HL-60 (cell line): ENCODE measurements around the gene CCNT2.

Experiments used
- DNase-seq, 2 experiments: peaks; one replicate each; pipeline ENCODE4 v3.0.0-alpha.2; 2010 to 2020; ENCODE audit warnings: low read depth in 1 of 2, low spot score in 1 of 2
- H3K27ac ChIP-seq: fragments of 250-450 bp; sonication (Bioruptor Pico); replicated peaks from 2 replicates; pipeline ENCODE4 v1.5.1; 2020; ENCODE audit warnings: mild to moderate bottlenecking, moderate library complexity
- H3K27me3 ChIP-seq: fragments of 250-450 bp; sonication (Bioruptor Pico); 2 replicates; pipeline ENCODE4 v1.5.1; 2021; ENCODE audit warnings: mild to moderate bottlenecking, moderate library complexity; ENCODE audit not compliant: insufficient read depth, poor library complexity, severe bottlenecking
- H3K4me3 ChIP-seq: replicated peaks from 2 replicates; pipeline ENCODE4 v1.5.1; 2011; ENCODE audit warnings: mild to moderate bottlenecking, control low read depth, low read length; ENCODE audit not compliant: insufficient read depth
- CTCF ChIP-seq: IDR thresholded peaks from one replicate; pipeline ENCODE4 v1.5.1; 2011; ENCODE audit warnings: low read length, control low read depth, inconsistent platforms; ENCODE audit not compliant: insufficient read depth
- GABPA ChIP-seq: IDR thresholded peaks from 2 replicates; pipeline ENCODE4 v1.6.1; 2012; ENCODE audit warnings: low read depth
- POLR2AphosphoS5 ChIP-seq: IDR thresholded peaks from 2 replicates; pipeline ENCODE4 v1.6.1; 2012; ENCODE audit warnings: low read depth
- REST ChIP-seq: IDR thresholded peaks from 2 replicates; pipeline ENCODE4 v1.6.1; 2012; ENCODE audit warnings: low read depth; ENCODE audit not compliant: insufficient replicate concordance
- SPI1 ChIP-seq: IDR thresholded peaks from 2 replicates; pipeline ENCODE4 v1.6.1; 2012; ENCODE audit warnings: low read depth, mild to moderate bottlenecking, borderline replicate concordance

The CCNT2 gene

GRCh38 chr2:134910763-134911399 is 7.7 kb upstream of the CCNT2 start:
- no peaks in the 10 kb centered on the region for H3K27me3 ChIP-seq
- H3K27ac ChIP-seq, result no peak overlapping the region
- H3K4me3 ChIP-seq, result no peak overlapping the region
- DNase-seq, result no peak
- no peak for TF ChIP-seq REST

- no peak overlapping the region for H3K4me3 ChIP-seq
- TF ChIP-seq REST (no peak), POLR2AphosphoS5 (no peak), CTCF (no peak), SPI1 (no peak), GABPA (no peak)
- no peak for DNase-seq
- H3K27me3 ChIP-seq, result no peaks in the 10 kb centered on the region
- no peak overlapping the region for H3K27ac ChIP-seq
Observed at GRCh38 chr2:134911400-134911785, 7.2 kb upstream of the CCNT2 start.

GRCh38 chr2:134912361-134912760 is 6.3 kb upstream of the CCNT2 start:
- no peak overlapping the region for H3K4me3 ChIP-seq
- TF ChIP-seq SPI1 (no peak), CTCF (no peak), GABPA (no peak), REST (no peak), POLR2AphosphoS5 (no peak)
- no peak for DNase-seq
- H3K27me3 ChIP-seq, result no peaks in the 10 kb centered on the region
- H3K27ac ChIP-seq, result no peak overlapping the region
